OCI-LY1 (cell line): ENCODE measurements around the gene PARD3.

Experiments
- H2AFZ ChIP-seq: fragments of 200-600 bp; sonication (generic), shearing (Covaris generic); 2 replicates; pipeline ENCODE4 v1.6.0; 2014; ENCODE audit warnings: antibody characterized with exemption, mild to moderate bottlenecking, low read length
- H3F3A ChIP-seq: fragments of 200-600 bp; sonication (generic), shearing (Covaris generic); 2 replicates; pipeline ENCODE4 v1.6.0; 2014; ENCODE audit warnings: mild to moderate bottlenecking, antibody characterized with exemption, low read length, moderate library complexity; ENCODE audit not compliant: insufficient read depth
- H3K27ac ChIP-seq: fragments of 200-600 bp; sonication (generic); 2 replicates; pipeline ENCODE4 v1.5.1; 2014; ENCODE audit warnings: low read length, mixed run types, mild to moderate bottlenecking, low read depth; ENCODE audit not compliant: poor library complexity, severe bottlenecking
- H3K27me3 ChIP-seq: fragments of 200-600 bp; sonication (generic); 2 replicates; pipeline ENCODE4 v1.6.0; 2014; ENCODE audit warnings: antibody characterized with exemption, mild to moderate bottlenecking, low read length, moderate library complexity; ENCODE audit not compliant: insufficient read depth
- H3K36me3 ChIP-seq: fragments of 200-600 bp; sonication (generic); 2 replicates; pipeline ENCODE4 v1.6.1; 2014; ENCODE audit warnings: mild to moderate bottlenecking, antibody characterized with exemption, low read length, moderate library complexity, mixed read lengths; ENCODE audit not compliant: insufficient read depth
- H3K4me1 ChIP-seq: fragments of 200-600 bp; sonication (generic); 2 replicates; pipeline ENCODE4 v1.5.1; 2014; ENCODE audit warnings: mild to moderate bottlenecking, low read length, moderate library complexity; ENCODE audit not compliant: insufficient read depth, severe bottlenecking
- H3K4me2 ChIP-seq: fragments of 200-600 bp; sonication (generic), shearing (Covaris generic); 2 replicates; pipeline ENCODE4 v1.6.1; 2014; ENCODE audit warnings: low read length
- H3K4me3 ChIP-seq: fragments of 200-600 bp; sonication (generic); 2 replicates; pipeline ENCODE4 v1.5.1; 2014; ENCODE audit warnings: low read length, low read depth, mild to moderate bottlenecking, mixed read lengths; ENCODE audit not compliant: poor library complexity, severe bottlenecking
- H3K79me2 ChIP-seq: fragments of 200-600 bp; shearing (Covaris generic); 2 replicates; pipeline ENCODE4 v1.6.1; 2016; ENCODE audit warnings: mixed run types, low read length, mixed read lengths; ENCODE audit not compliant: insufficient read depth
- H3K9ac ChIP-seq: fragments of 200-600 bp; sonication (generic), shearing (Covaris generic); 2 replicates; pipeline ENCODE4 v1.6.1; 2014; ENCODE audit warnings: mild to moderate bottlenecking, low read length, mixed read lengths
- H3K9me2 ChIP-seq: fragments of 200-600 bp; sonication (generic), shearing (Covaris generic); 2 replicates; pipeline ENCODE4 v1.6.1; 2014; ENCODE audit warnings: low read depth, mild to moderate bottlenecking, low read length, mixed read lengths
- H3K9me3 ChIP-seq: fragments of 200-600 bp; shearing (Covaris generic); 2 replicates; pipeline ENCODE4 v1.6.1; 2014; ENCODE audit warnings: low read length, mixed read lengths
- H4K20me1 ChIP-seq: fragments of 200-600 bp; sonication (generic), shearing (Covaris generic); 2 replicates; pipeline ENCODE4 v1.6.0; 2016; ENCODE audit warnings: mild to moderate bottlenecking, low read length; ENCODE audit not compliant: insufficient read depth
- EZH2 ChIP-seq: fragments of 200-600 bp; sonication (generic), shearing (Covaris generic); IDR thresholded peaks from 2 replicates; pipeline ENCODE4 v1.8.0; 2017; ENCODE audit warnings: borderline replicate concordance, mixed run types, mild to moderate bottlenecking, antibody characterized with exemption, low read length, moderate library complexity, mixed read lengths
- TF ChIP-seq, protein P1 (sequence below): fragments of 200-600 bp; sonication (generic), shearing (Covaris generic); IDR thresholded peaks from 2 replicates; pipeline ENCODE4 v1.5.1; 2017; ENCODE audit warnings: mild to moderate bottlenecking, antibody characterized with exemption, low read length, moderate library complexity, mixed read lengths

PARD3 gene

DNA sequence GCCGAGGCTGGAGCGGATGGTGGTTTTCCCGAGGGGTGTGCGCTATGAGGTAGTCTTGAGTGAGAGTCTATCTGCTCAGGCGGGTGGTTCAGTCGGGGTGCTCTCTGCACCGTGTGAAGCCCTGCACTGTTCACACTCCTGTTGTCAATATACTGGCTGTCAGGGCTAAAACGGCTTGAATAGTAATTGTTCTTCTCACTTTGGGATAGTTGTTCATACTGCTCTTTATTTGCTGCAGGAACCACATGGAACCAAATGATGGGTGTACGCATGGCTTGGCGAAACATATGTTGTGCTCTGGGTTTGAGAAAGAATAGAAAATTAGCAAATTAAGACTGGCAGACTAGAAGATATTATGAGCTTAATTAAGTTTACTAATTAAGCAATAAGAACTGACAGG is 432.5 kb downstream of the PARD3 start:
- Histone ChIP-seq H3K9me2 (no peaks in the 10 kb centered on the region), H3K36me3 (no peaks in the 10 kb centered on the region), H3F3A (no peaks in the 10 kb centered on the region), H3K4me3 (no peak overlapping the region), H3K4me2 (no peak overlapping the region), H3K79me2 (no peaks in the 10 kb centered on the region), H4K20me1 (no peaks in the 10 kb centered on the region), H3K4me1 (no peaks in the 10 kb centered on the region), H3K27me3 (no peaks in the 10 kb centered on the region), H3K27ac (no peak overlapping the region), H3K9ac (no peak overlapping the region), H2AFZ (no peak overlapping the region), H3K9me3 (no peaks in the 10 kb centered on the region)
- no peak for TF ChIP-seq EZH2
- TF ChIP-seq, protein P1, sequence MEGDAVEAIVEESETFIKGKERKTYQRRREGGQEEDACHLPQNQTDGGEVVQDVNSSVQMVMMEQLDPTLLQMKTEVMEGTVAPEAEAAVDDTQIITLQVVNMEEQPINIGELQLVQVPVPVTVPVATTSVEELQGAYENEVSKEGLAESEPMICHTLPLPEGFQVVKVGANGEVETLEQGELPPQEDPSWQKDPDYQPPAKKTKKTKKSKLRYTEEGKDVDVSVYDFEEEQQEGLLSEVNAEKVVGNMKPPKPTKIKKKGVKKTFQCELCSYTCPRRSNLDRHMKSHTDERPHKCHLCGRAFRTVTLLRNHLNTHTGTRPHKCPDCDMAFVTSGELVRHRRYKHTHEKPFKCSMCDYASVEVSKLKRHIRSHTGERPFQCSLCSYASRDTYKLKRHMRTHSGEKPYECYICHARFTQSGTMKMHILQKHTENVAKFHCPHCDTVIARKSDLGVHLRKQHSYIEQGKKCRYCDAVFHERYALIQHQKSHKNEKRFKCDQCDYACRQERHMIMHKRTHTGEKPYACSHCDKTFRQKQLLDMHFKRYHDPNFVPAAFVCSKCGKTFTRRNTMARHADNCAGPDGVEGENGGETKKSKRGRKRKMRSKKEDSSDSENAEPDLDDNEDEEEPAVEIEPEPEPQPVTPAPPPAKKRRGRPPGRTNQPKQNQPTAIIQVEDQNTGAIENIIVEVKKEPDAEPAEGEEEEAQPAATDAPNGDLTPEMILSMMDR = no peak

- H2AFZ ChIP-seq = no peak overlapping the region
- H3K9me3 ChIP-seq = no peaks in the 10 kb centered on the region
- no peaks in the 10 kb centered on the region for H3F3A ChIP-seq
- H3K27ac ChIP-seq = no peak overlapping the region
- no peak overlapping the region for H3K4me2 ChIP-seq
- no peaks in the 10 kb centered on the region for H3K36me3 ChIP-seq
- no peaks in the 10 kb centered on the region for H3K79me2 ChIP-seq
- no peak overlapping the region for H3K4me3 ChIP-seq
- TF ChIP-seq, protein P1 = no peak
- no peak for TF ChIP-seq EZH2
- H4K20me1 ChIP-seq = no peaks in the 10 kb centered on the region
- H3K27me3 ChIP-seq = no peaks in the 10 kb centered on the region
- no peaks in the 10 kb centered on the region for H3K4me1 ChIP-seq
- no peaks in the 10 kb centered on the region for H3K9me2 ChIP-seq
- H3K9ac ChIP-seq = no peak overlapping the region
Measured at GRCh38 chr10:34380856-34381255, 434.2 kb downstream of the PARD3 start.

- Histone ChIP-seq H2AFZ (no peak overlapping the region), H3K9me2 (no peaks in the 10 kb centered on the region), H3K4me1 (no peaks in the 10 kb centered on the region), H4K20me1 (no peaks in the 10 kb centered on the region), H3K36me3 (no peaks in the 10 kb centered on the region), H3F3A (no peaks in the 10 kb centered on the region), H3K4me3 (no peak overlapping the region), H3K4me2 (no peak overlapping the region), H3K9ac (no peak overlapping the region), H3K79me2 (no peaks in the 10 kb centered on the region), H3K27me3 (no peaks in the 10 kb centered on the region), H3K27ac (no peak overlapping the region), H3K9me3 (no peaks in the 10 kb centered on the region)
- TF ChIP-seq, protein P1 = no peak
- TF ChIP-seq EZH2 = no peak
Measured at GRCh38 chr10:34378297-34378696, 436.8 kb downstream of the PARD3 start.
